Measurements from ENCODE around the gene NR4A1. TPM values are rescaled to one million over a fixed set of nuclear protein-coding genes. Genes with fewer than 3 reads are reported as not detected.

The NR4A1 gene
- total RNA-seq, 1 experiment from 2014 or later, result 12.5 TPM

GRCh38 chr12:52009081-52009751 lies 42.0 kb upstream of the NR4A1 start:
- CTCF ChIA-PET, result interaction anchor here (1.7 kb wide), 2 partner anchors 14 to 16 kb away, joined by 8 to 10 read pairs; no protein-coding TSS in a partner anchor
- H3K27me3 ChIP-seq (replicated peaks; ENCODE audit: insufficient read depth, low read depth, low read length, poor library complexity), result no peaks in the 10 kb centered on the region
- no peaks in the 10 kb centered on the region for H3K36me3 ChIP-seq (ENCODE audit: insufficient read depth, low read length, poor library complexity, severe bottlenecking)
- no TSS peak for BruUV-seq (replicated peaks)
- intact Hi-C loops (cut with micrococcal nuclease; ENCODE audit: unreplicated experiment), result loop anchor here (5.0 kb wide), 1 partner anchor 113 kb away; no protein-coding TSS in a partner anchor
- no peaks in the 10 kb centered on the region for H3K9me3 ChIP-seq (ENCODE audit: low read depth, low read length, poor library complexity, severe bottlenecking)
- peaks cover 26% of the 10 kb centered on the region for H3K4me1 ChIP-seq (ENCODE audit: insufficient read depth, low read length, poor library complexity, severe bottlenecking)
- TF ChIP-seq EZH2 (IDR thresholded peaks at IDR 0.05; ENCODE audit: borderline replicate concordance, low read depth, low read length, poor library complexity, severe bottlenecking), result no peak
- TF ChIP-seq, protein P1, sequence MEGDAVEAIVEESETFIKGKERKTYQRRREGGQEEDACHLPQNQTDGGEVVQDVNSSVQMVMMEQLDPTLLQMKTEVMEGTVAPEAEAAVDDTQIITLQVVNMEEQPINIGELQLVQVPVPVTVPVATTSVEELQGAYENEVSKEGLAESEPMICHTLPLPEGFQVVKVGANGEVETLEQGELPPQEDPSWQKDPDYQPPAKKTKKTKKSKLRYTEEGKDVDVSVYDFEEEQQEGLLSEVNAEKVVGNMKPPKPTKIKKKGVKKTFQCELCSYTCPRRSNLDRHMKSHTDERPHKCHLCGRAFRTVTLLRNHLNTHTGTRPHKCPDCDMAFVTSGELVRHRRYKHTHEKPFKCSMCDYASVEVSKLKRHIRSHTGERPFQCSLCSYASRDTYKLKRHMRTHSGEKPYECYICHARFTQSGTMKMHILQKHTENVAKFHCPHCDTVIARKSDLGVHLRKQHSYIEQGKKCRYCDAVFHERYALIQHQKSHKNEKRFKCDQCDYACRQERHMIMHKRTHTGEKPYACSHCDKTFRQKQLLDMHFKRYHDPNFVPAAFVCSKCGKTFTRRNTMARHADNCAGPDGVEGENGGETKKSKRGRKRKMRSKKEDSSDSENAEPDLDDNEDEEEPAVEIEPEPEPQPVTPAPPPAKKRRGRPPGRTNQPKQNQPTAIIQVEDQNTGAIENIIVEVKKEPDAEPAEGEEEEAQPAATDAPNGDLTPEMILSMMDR (conservative IDR thresholded peaks at IDR 0.05; ENCODE audit: low read depth, low read length), result no peak
- POLR2A ChIA-PET (ENCODE audit: low non-redundant PET), result no interaction called here
- peak overlapping the region; percentile 61 for H3K27ac ChIP-seq (ENCODE audit: low read depth, low read length, poor library complexity, severe bottlenecking)
- no peak for DNase-seq (ENCODE audit: low spot score)
- H3K4me3 ChIP-seq (ENCODE audit: low read depth, low read length, poor library complexity, severe bottlenecking), result no peak overlapping the region

GRCh38 chr12:52010152-52010622 lies 41.1 kb upstream of the NR4A1 start:
- Histone ChIP-seq H3K27me3 (replicated peaks; ENCODE audit: insufficient read depth, low read depth, low read length, poor library complexity) (no peaks in the 10 kb centered on the region), H3K36me3 (ENCODE audit: insufficient read depth, low read length, poor library complexity, severe bottlenecking) (no peaks in the 10 kb centered on the region), H3K27ac (ENCODE audit: low read depth, low read length, poor library complexity, severe bottlenecking) (peak overlapping the region; percentile 61), H3K4me3 (ENCODE audit: low read depth, low read length, poor library complexity, severe bottlenecking) (no peak overlapping the region), H3K9me3 (ENCODE audit: low read depth, low read length, poor library complexity, severe bottlenecking) (no peaks in the 10 kb centered on the region), H3K4me1 (ENCODE audit: insufficient read depth, low read length, poor library complexity, severe bottlenecking) (peaks cover 26% of the 10 kb centered on the region)
- POLR2A ChIA-PET (ENCODE audit: low non-redundant PET), result interaction anchor here (0.5 to 0.6 kb wide), 2 partner anchors 269 to 927 kb away, joined by 3 to 5 read pairs; partner anchors contain the start of gene CSRNP2
- CTCF ChIA-PET, result interaction anchor here (0.8 to 1.7 kb wide), 3 partner anchors 10 to 15 kb away, joined by 3 to 10 read pairs (median 8); no protein-coding TSS in a partner anchor
- BruUV-seq (replicated peaks), result no TSS peak
- intact Hi-C loops (cut with micrococcal nuclease; ENCODE audit: unreplicated experiment), result no loop called here
- TF ChIP-seq, protein P1 (conservative IDR thresholded peaks at IDR 0.05; ENCODE audit: low read depth, low read length), result no peak
- TF ChIP-seq EZH2 (IDR thresholded peaks at IDR 0.05; ENCODE audit: borderline replicate concordance, low read depth, low read length, poor library complexity, severe bottlenecking), result no peak
- peak; percentile 63 for DNase-seq (ENCODE audit: low spot score)

- no peak for TF ChIP-seq EZH2 (IDR thresholded peaks at IDR 0.05; ENCODE audit: borderline replicate concordance, low read depth, low read length, poor library complexity, severe bottlenecking)
- TF ChIP-seq, protein P1 (conservative IDR thresholded peaks at IDR 0.05; ENCODE audit: low read depth, low read length), result no peak
- intact Hi-C loops (cut with micrococcal nuclease; ENCODE audit: unreplicated experiment), result no loop called here
- Histone ChIP-seq H3K4me1 (ENCODE audit: insufficient read depth, low read length, poor library complexity, severe bottlenecking) (peaks cover 26% of the 10 kb centered on the region), H3K4me3 (ENCODE audit: low read depth, low read length, poor library complexity, severe bottlenecking) (no peak overlapping the region), H3K27ac (ENCODE audit: low read depth, low read length, poor library complexity, severe bottlenecking) (peak overlapping the region; percentile 61), H3K9me3 (ENCODE audit: low read depth, low read length, poor library complexity, severe bottlenecking) (no peaks in the 10 kb centered on the region), H3K36me3 (ENCODE audit: insufficient read depth, low read length, poor library complexity, severe bottlenecking) (no peaks in the 10 kb centered on the region), H3K27me3 (replicated peaks; ENCODE audit: insufficient read depth, low read depth, low read length, poor library complexity) (no peaks in the 10 kb centered on the region)
- DNase-seq (ENCODE audit: low spot score), result peak; percentile 63
- CTCF ChIA-PET, result interaction anchor here (0.8 to 1.7 kb wide), 3 partner anchors 9 to 14 kb away, joined by 3 to 10 read pairs (median 8); no protein-coding TSS in a partner anchor
- POLR2A ChIA-PET (ENCODE audit: low non-redundant PET), result no interaction called here
- BruUV-seq (replicated peaks), result no TSS peak
These were observed 40.3 kb upstream of the NR4A1 start for GRCh38 chr12:52010692-52011601.

Measured in A673 (cell line).